HG02678 (cell line): ENCODE data around the gene RPA4.
"Not testable (repeated sequence)": the region's sequence is repeated elsewhere in the genome, so short reads cannot be mapped to it uniquely, and the experiment has no call there.

ENCODE experiments used
- ATAC-seq: cut with Tn5 transposase; IDR thresholded peaks from one replicate; pipeline ENCODE4 v1.9.1; 2021; ENCODE audit warnings: mild to moderate bottlenecking, moderate library complexity; ENCODE audit not compliant: unreplicated experiment

Gene RPA4, protein sequence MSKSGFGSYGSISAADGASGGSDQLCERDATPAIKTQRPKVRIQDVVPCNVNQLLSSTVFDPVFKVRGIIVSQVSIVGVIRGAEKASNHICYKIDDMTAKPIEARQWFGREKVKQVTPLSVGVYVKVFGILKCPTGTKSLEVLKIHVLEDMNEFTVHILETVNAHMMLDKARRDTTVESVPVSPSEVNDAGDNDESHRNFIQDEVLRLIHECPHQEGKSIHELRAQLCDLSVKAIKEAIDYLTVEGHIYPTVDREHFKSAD

DNA sequence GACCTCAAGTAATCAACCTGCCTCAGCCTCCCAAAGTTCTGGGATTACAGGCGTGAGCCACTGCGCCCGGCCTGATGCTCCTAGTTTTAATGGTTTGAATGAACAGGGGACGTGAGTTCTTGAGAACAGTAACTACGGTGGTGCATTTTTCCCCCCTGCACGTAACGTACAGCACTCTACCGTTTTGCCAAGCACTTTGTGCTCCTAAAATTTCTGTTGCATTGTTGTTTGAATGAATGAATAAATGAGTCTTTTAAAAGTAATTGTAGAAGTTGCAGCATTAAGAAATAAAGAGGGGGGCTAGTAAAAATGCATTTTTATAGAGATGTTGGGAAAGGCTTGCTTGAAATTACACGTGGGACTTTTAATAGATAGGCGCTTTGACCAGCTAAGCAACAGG, at the start of gene RPA4:
TSS of gene RPA4 (plus strand) at position 301 of the 400 bp plus-strand sequence. CDS start 403 bp downstream, outside the sequence.
- no peak for ATAC-seq

DNA sequence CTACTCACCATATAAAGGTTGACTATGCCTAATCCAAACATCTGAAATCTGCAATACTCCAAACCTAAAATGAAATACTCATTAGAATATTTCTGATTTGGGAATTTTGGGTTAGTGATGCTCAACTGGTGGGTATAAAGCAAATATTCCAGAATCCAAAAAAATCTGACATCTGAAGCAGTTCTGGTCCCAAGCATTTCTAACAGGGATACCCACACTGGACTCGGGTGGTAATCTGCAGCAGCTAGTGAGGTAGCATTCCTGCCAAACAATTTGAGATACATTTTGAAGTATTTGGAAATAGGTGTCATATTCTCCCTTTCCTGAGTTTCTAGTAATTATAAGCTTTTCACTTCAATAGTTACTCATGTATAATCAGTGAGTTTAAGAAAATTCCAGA, 49.6 kb upstream of the RPA4 start:
- ATAC-seq = no peak

DNA sequence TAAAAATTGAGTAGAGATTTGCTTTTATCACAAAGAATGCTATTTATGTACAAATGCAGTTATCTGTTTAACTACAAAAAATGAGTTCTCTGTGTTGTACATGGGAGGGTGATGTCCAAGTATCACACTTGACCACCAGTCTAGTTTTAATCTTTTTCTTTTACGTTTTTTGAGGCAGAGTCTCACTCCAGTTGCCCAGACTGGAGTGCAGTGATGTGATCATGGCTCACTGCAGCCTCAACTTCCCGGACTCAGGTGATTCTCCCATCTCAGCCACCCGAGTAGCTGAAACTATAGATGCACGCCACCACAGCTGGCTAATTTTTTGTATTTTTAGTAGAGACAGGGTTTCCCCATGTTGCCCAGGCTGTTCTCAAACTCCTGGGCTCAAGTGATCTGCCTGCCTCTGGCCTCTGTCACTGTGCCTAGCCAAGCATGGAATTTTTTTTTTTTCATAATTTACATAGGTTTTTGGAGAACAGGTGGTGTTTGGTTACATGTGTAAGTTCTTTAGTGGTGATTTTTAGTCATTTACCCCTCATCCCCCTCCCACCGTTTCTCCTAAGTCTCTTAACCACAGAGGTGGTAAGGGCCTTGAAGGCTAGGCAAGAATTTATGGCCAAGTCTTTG, 47.9 kb upstream of the RPA4 start:
- peak; percentile 84 for ATAC-seq

DNA sequence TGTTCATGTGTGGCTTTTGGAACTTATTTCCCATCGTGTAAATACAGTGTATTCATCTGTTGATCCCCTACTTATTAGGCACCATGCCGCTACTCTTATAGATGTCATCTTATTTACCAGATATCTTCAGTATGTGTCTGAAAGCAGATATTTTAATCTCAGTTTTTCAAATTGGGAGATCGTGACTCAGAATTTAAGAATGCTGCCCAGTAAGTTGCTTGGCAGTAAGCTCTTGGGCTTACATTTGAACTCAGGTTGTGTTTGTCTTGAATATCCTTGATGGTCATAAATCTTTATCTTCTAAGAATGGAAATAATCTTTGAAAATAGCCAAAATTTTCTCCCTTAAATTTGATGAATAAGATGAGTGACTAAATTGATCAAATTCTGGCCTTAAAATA, 45.9 kb upstream of the RPA4 start:
- ATAC-seq = no peak

DNA sequence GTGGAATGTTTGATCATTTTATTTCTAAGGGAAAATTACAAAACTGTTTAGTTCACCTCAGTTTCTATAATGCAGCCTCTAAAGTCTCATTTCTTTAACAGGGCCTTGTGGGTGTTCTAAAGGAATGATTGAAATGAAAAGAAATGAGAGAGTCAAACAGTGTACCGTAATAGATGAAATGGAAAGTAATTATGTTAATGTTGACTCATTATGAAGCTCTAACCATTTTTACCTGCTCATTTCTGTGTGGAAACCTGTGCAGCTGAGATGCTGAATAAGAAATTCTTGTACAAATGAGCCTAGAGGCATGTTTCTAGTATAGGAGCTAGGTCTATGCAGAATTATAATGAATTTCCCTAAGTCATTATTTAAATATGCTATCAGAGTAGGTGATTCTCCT, 45.2 kb upstream of the RPA4 start:
- no peak for ATAC-seq

DNA sequence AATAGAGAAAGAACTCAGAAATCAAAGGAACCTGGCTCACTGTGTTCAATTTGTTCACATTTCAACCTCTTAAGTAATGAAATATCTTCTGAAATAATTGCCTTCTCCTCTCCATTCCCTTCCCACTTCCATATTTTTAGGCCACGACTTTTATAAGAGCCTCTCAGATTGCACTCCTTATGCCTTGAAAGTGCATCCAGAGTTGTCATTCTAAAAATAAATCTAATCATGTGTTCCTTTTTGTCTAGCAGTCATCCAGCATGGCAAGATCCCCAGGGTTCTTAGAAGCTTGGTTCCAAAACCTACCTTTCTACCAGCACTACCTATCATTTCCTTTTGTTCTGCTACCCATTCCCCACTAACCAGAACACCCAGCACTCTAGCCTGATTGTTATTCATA, 42.4 kb upstream of the RPA4 start:
- ATAC-seq = no peak

DNA sequence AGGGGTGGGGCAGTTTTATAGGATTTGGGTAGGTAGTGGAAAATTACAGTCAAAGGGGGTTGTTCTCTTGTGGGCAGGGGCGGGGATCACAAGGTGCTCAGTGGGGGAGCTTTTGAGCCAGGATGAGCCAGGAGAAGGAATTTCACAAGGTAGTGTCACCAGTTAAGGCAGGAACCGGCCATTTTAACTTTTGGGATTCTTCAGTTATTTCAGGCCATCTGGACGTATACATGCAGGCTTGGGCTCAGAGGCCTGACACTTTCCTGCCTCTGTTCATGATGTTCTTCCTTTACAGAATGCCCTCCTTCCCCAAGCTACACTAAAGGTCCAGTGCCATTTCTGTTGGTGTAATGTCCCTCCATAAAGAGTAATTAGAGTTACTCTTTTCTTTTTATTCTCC, 41.8 kb upstream of the RPA4 start:
- ATAC-seq = not testable (repeated sequence)

DNA sequence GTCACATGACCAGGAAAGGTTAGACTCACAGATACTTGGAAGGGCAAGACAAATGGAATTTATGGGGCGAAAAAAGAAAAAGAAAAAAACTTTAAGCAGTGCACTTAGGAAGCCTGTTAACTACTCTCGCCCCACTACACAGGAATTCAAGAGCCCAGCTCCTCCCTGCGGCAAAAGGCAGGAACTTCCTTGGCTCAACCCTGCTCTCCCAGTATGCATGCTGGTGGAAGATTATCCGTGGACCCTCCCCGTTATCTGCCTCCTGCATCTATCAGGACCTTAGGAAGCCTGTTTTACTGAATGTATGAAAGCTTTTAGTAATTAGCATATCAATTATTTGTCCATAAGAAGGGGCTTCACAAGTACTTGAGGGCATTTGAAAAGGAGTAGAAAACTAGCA, 40.1 kb upstream of the RPA4 start:
- ATAC-seq = no peak

DNA sequence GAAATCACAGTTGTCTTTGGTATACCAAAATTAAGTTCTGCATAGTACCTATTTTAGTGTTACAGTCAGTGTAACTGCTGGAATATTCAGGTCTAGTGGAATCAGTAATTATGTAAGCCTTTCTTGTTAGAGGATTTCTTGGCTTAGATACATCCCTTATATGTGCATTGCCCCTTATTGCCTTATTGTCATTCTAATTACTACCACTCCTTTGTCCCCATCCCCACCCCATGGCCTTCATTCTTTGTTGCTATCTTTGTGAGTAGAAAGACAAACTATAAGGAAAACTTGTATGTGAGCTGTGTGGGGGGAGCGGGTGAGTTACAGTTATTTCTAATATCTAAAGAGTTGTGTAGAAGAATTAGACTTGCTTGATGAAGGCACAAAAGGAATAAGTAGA, 36.9 kb upstream of the RPA4 start:
- no peak for ATAC-seq

DNA sequence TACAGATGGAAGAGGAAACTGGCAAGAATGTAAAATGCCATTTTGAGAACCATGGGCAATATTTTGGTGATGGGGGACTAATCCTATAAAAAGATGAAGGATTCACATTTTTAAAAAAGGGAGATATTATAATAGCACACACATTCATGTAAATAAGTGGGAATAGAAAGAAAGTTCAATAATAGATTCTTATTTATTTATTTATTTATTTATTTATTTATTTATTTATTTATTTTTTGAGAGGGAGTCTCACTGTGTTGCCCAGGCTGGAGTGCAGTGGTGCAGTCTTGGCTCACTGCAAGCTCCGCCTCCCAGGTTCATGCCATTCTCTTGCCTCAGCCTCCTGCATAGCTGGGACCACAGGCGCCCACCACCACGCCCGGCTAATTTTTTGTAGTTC, 24.3 kb upstream of the RPA4 start:
- ATAC-seq = not testable (repeated sequence)

DNA sequence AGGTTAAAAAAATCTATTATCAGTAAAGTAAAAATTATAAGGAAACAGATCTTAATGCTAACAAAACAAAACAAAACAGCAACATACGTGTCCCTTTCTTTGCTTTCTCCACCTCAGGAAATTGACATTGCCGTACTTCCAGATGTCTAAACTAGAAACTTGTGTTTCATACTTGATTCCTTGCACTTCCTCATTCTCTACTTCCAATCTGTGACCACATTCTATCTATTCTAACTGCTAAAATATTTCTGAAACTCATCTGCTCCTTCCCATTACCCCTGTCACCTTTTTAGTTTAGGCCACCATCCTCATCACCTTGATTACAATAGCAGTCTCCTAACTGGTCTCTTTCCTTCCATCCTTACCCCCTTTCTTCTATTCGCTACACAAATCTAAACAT, 22.5 kb upstream of the RPA4 start:
- peak; percentile 73 for ATAC-seq

DNA sequence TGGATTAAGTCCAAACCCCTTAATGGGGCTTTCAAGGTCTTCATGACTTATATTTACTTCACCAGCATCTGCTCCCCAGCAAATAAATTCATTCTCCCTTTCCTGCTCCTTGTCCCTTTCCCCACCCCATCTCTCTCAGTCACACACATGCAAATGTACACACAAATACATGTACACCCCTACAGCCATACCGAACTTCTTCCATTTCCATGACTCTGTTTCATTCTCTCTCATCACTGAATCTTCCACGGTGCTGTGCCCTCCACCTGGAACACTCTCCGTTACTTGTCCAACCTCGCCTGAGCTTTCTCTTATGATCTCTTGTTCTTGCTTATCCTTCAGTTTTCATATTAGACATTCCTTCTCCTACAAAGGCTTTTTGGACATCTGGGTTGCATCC, 22.0 kb upstream of the RPA4 start:
- ATAC-seq = peak; percentile 29

DNA sequence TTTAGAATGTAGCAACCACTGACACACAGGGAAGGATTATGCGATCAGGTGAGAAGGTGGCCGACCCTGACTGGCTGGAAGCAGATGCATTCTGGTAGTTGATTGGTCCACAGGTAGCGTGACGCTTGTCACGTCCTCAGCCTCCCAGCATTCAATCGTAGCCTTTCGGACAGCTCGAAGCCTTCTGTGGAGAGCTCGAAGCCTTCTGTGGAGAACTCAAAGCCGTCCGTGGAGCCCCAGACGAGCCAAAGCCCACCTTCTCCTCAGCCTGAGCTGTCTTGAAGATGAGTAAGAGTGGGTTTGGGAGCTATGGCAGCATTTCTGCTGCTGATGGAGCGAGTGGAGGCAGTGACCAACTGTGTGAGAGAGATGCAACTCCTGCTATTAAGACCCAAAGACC, 319 bp downstream of the RPA4 start:
- ATAC-seq = no peak

DNA sequence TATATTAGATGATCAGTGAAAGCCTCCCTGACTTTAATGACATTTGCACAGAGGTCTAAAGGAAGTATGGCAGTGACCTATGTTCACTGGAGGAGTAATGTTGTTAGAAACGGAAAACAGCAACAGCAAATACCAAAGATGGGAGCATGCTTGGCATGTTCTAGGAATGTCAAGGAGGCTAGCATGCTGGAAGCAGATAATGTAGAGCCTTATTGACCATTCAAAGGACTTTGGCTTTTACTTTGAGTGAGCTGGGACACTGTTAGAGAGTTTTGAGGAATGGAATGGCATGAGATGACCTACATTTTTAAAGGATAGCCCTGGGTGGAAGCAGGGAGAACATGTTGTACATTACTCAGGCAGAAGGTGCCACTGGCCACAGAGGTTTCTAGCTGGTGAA, 6.0 kb downstream of the RPA4 start:
- no peak for ATAC-seq

DNA sequence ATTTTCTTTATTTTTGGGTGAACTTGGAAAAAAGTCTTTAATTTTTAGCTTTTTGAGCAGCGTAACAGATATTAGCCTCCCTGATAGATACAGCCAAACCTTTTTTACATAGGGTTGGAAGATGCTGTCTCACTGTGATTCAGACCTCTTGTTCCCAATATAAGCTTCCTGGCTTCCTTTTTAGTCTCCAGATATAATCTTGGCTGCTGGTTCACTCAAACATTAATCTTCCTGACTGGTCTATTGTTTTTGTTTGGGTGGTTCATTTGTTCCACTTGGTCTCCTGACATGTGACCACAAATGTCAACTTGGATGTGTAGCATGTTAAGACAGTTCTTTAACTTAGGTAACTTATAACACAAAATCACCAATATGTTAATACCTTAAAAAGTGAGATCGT, 23.0 kb downstream of the RPA4 start:
- ATAC-seq = no peak

DNA sequence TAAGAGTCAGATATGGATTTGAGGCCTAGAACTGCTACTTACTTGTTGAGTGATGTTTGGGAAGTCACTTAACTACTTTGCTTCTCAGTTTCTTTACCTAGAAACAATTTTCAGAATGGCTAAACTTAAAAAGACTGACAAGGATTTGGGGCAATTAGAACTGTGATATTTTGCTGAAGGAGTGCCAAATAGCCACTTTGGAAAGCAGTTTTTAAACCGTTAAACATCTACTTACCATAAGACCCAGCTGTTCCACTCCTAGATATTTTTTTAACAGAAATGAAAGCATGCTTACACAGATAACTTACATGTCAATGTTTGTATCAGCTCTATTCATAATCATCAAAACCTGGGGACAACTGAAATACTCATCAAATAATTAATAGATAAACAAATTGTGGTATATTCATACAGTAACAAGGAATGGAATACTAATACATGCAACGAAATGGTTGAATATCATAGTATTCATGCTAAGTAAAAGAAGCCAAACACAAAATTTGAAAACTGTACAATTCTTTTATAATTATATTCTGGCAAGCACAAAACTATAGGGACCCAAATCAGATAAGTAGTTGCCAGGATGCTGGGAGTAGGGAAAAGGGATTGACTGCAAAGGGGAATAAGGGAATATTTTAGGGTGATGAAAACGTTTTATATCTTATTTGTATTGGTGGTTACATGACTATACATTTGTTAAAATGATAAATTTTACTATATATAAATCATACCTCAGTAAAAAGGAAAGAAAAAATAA, 24.0 kb downstream of the RPA4 start:
- no peak for ATAC-seq

DNA sequence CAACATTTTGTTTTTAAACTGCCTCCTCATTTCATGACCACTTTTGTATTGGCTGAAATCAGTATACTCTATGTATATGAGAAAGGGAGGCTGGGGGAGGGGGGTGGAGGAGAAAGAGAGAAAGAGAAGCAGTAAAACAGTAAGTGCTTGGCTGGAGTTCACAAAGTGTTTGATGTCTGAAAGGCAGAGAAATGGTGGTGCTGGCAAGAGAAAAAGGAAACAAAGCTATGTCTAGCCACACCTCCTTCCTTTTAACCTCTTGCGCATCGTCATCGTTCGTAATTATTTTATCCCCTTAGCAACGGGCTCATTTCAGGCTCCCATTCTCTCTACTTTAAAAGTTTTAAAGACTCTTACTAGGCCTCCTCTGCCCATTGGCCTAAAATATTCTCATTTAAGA, 25.6 kb downstream of the RPA4 start:
- no peak for ATAC-seq

DNA sequence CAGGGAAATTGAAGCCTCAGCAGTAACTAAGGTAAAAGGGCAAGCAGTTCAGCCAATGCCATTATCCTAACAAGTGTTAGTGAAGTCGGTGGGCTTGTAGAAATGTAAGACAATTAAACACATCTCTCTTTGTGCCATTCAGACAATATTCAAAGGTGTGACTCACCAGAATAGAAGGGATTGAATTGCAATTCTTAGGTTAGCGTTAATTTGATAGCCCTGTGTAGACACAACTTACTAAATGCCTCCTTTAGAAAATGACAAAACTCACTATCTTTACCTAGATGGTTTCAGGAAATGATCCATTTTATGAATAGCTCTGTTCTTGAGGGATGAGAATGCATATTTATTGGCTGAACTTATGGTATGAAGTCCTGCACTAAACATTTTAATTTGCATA, 35.2 kb downstream of the RPA4 start:
- no peak for ATAC-seq

DNA sequence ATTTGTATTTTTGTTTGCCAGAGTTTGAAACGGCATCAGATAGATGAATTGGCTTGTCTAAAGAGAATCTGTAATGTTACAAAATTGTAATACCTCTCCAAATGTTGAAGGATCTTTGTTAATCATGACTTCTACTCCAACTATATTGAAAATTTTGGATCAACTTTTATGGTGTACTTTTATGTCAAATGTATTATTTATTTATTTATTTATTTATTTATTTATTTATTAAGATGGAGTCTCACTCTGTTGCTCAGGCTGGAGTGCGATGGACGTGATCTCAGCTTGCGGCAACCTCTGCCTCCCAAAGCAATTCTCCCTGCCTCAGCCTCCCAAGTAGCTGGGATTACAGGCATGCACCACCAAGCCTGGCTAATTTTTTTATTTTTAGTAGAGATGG, 36.0 kb downstream of the RPA4 start:
- ATAC-seq = no peak

DNA sequence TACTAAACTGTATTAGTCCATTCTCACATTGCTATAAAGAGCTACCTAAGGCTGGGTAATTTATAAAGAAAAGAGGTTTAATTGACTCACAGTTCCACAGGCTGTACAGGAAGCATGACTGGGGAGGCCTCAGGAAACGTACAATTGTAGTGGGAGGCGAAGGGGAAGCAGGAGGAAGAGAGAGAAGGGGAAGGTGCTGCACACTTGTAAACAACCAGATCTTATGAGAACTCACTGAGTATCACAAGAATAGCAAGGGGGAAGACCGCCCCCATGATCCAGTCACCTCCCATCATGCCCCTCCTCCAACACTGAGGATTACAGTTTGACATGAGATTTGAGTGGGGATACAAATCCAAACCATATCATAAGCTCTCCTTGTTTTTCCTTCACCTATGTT, 40.9 kb downstream of the RPA4 start:
- ATAC-seq = no peak

DNA sequence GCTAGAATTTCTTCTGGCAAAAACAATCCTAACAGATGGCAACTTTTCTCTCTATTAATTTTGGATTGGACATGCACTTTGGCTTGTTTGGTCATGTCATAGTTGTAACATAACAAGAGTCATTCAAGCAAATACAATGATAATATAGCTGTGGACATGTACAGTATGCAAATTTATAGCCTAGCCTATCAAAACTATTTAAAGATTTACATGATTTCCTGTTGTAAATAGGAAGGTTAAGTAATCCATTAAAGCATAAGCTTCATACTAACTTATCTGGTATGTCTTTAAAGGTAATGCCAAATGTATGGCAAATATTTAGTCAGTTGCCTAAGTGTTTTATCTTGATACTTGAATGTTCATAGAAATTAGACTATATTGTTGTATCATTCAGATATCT, 45.3 kb downstream of the RPA4 start:
- ATAC-seq = no peak
